ENCODE data around the gene SLC29A4. TPM values are rescaled to one million over a fixed set of nuclear protein-coding genes. Genes with fewer than 3 reads are reported as not detected.

The SLC29A4 gene
- total and polyA plus RNA-seq, 2 of the 8 experiments (the other 6 are each of a cell fraction or from before 2014, with no cell fraction given): 6.9 to 15.1 TPM

GRCh38 chr7:5303591-5304505 lies 21.1 kb downstream of the SLC29A4 start (continued):
- TF ChIP-seq, protein P1, sequence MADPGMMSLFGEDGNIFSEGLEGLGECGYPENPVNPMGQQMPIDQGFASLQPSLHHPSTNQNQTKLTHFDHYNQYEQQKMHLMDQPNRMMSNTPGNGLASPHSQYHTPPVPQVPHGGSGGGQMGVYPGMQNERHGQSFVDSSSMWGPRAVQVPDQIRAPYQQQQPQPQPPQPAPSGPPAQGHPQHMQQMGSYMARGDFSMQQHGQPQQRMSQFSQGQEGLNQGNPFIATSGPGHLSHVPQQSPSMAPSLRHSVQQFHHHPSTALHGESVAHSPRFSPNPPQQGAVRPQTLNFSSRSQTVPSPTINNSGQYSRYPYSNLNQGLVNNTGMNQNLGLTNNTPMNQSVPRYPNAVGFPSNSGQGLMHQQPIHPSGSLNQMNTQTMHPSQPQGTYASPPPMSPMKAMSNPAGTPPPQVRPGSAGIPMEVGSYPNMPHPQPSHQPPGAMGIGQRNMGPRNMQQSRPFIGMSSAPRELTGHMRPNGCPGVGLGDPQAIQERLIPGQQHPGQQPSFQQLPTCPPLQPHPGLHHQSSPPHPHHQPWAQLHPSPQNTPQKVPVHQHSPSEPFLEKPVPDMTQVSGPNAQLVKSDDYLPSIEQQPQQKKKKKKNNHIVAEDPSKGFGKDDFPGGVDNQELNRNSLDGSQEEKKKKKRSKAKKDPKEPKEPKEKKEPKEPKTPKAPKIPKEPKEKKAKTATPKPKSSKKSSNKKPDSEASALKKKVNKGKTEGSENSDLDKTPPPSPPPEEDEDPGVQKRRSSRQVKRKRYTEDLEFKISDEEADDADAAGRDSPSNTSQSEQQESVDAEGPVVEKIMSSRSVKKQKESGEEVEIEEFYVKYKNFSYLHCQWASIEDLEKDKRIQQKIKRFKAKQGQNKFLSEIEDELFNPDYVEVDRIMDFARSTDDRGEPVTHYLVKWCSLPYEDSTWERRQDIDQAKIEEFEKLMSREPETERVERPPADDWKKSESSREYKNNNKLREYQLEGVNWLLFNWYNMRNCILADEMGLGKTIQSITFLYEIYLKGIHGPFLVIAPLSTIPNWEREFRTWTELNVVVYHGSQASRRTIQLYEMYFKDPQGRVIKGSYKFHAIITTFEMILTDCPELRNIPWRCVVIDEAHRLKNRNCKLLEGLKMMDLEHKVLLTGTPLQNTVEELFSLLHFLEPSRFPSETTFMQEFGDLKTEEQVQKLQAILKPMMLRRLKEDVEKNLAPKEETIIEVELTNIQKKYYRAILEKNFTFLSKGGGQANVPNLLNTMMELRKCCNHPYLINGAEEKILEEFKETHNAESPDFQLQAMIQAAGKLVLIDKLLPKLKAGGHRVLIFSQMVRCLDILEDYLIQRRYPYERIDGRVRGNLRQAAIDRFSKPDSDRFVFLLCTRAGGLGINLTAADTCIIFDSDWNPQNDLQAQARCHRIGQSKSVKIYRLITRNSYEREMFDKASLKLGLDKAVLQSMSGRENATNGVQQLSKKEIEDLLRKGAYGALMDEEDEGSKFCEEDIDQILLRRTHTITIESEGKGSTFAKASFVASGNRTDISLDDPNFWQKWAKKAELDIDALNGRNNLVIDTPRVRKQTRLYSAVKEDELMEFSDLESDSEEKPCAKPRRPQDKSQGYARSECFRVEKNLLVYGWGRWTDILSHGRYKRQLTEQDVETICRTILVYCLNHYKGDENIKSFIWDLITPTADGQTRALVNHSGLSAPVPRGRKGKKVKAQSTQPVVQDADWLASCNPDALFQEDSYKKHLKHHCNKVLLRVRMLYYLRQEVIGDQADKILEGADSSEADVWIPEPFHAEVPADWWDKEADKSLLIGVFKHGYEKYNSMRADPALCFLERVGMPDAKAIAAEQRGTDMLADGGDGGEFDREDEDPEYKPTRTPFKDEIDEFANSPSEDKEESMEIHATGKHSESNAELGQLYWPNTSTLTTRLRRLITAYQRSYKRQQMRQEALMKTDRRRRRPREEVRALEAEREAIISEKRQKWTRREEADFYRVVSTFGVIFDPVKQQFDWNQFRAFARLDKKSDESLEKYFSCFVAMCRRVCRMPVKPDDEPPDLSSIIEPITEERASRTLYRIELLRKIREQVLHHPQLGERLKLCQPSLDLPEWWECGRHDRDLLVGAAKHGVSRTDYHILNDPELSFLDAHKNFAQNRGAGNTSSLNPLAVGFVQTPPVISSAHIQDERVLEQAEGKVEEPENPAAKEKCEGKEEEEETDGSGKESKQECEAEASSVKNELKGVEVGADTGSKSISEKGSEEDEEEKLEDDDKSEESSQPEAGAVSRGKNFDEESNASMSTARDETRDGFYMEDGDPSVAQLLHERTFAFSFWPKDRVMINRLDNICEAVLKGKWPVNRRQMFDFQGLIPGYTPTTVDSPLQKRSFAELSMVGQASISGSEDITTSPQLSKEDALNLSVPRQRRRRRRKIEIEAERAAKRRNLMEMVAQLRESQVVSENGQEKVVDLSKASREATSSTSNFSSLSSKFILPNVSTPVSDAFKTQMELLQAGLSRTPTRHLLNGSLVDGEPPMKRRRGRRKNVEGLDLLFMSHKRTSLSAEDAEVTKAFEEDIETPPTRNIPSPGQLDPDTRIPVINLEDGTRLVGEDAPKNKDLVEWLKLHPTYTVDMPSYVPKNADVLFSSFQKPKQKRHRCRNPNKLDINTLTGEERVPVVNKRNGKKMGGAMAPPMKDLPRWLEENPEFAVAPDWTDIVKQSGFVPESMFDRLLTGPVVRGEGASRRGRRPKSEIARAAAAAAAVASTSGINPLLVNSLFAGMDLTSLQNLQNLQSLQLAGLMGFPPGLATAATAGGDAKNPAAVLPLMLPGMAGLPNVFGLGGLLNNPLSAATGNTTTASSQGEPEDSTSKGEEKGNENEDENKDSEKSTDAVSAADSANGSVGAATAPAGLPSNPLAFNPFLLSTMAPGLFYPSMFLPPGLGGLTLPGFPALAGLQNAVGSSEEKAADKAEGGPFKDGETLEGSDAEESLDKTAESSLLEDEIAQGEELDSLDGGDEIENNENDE (IDR thresholded peaks at IDR 0.05; ENCODE audit: insufficient replicate concordance, low read length): no peak
- no peak for TF ChIP-seq EGR1 (IDR thresholded peaks at IDR 0.05; ENCODE audit: borderline replicate concordance, low read depth, low read length)
- TF ChIP-seq POLR2A (IDR thresholded peaks at IDR 0.05; ENCODE audit: control extremely low read depth in 1 of 2, low read depth in 2 of 2, low read length in 2 of 2): no peak
- TF ChIP-seq HDAC6 (IDR thresholded peaks at IDR 0.05; ENCODE audit: low read depth, low read length): no peak
- no peak for TF ChIP-seq SRF (IDR thresholded peaks at IDR 0.05; ENCODE audit: low read depth, low read length)
- no peak for TF ChIP-seq JUN (IDR thresholded peaks at IDR 0.05; ENCODE audit: low read depth, low read length)
- TF ChIP-seq RNF2 (IDR thresholded peaks at IDR 0.05; ENCODE audit: borderline replicate concordance, low read depth, low read length, missing control alignments, poor library complexity, severe bottlenecking): no peak
- TF ChIP-seq KDM4A (IDR thresholded peaks at IDR 0.05; ENCODE audit: low read depth, low read length, severe bottlenecking): no peak
- no peak for TF ChIP-seq SAP30 (IDR thresholded peaks at IDR 0.05; ENCODE audit: insufficient read depth, insufficient replicate concordance, low read length)
